OCI-LY3 (cell line): ENCODE data around the gene SH3RF3.

Experiments
- EZH2phosphoT487 ChIP-seq: fragments of 200-600 bp; shearing (Covaris generic); IDR thresholded peaks from 2 replicates; pipeline ENCODE4 v1.6.1; 2018; ENCODE audit warnings: antibody characterized with exemption, mixed run types, low read depth
- TF ChIP-seq, protein P1 (sequence below): fragments of 200-600, 300-600 bp; sonication (generic); IDR thresholded peaks from 2 replicates; pipeline ENCODE4 v1.5.1; 2014; ENCODE audit warnings: antibody characterized with exemption, low read length, low read depth

DNA sequence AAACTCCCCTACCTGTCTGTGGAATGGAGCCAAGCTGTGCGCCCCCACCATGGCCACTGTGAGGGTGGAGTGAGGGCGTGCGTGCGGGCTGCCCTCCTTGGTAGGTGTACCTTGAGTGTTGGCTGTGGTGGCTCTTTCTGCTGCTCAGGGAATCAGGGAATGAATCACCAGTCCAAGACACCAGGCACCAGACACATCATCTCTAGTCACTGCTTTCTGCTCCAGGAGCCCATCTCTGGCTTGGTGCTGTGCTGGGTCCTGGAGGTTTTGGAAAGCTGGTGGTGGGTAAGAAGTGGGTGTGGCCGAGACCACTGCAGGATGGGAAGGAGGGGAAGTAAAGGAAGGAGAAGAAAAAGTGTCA, 274.8 kb downstream of the SH3RF3 start:
- TF ChIP-seq, protein P1, sequence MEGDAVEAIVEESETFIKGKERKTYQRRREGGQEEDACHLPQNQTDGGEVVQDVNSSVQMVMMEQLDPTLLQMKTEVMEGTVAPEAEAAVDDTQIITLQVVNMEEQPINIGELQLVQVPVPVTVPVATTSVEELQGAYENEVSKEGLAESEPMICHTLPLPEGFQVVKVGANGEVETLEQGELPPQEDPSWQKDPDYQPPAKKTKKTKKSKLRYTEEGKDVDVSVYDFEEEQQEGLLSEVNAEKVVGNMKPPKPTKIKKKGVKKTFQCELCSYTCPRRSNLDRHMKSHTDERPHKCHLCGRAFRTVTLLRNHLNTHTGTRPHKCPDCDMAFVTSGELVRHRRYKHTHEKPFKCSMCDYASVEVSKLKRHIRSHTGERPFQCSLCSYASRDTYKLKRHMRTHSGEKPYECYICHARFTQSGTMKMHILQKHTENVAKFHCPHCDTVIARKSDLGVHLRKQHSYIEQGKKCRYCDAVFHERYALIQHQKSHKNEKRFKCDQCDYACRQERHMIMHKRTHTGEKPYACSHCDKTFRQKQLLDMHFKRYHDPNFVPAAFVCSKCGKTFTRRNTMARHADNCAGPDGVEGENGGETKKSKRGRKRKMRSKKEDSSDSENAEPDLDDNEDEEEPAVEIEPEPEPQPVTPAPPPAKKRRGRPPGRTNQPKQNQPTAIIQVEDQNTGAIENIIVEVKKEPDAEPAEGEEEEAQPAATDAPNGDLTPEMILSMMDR = no peak
- no peak for TF ChIP-seq EZH2phosphoT487
